IPS-15b (cell line): ENCODE data around the gene REXO4.
A peak's percentile ranks its signal among the peaks of the same experiment; 100 is the strongest.

ENCODE experiments used
- H3K27me3 ChIP-seq: one replicate; pipeline ENCODE4 v1.6.1; 2013; ENCODE audit warnings: low read length; ENCODE audit not compliant: control insufficient read depth, insufficient read depth
- H3K36me3 ChIP-seq: one replicate; pipeline ENCODE4 v1.6.1; 2013; ENCODE audit warnings: low read length; ENCODE audit not compliant: control insufficient read depth, insufficient read depth
- H3K4me1 ChIP-seq: one replicate; pipeline ENCODE4 v1.6.1; 2013; ENCODE audit warnings: mild to moderate bottlenecking, low read length; ENCODE audit not compliant: control insufficient read depth, insufficient read depth
- H3K4me3 ChIP-seq: one replicate; pipeline ENCODE4 v1.5.1; 2013; ENCODE audit warnings: low read depth, low read length
- H3K9ac ChIP-seq: one replicate; pipeline ENCODE4 v1.6.1; 2013; ENCODE audit warnings: low read depth, mild to moderate bottlenecking, low read length
- H3K9me3 ChIP-seq: one replicate; pipeline ENCODE4 v1.6.1; 2013; ENCODE audit warnings: mild to moderate bottlenecking, low read length; ENCODE audit not compliant: control insufficient read depth, insufficient read depth

The REXO4 gene

GRCh38 chr9:133428617-133429101, 10.8 kb upstream of the REXO4 start:
- Histone ChIP-seq H3K9me3 (no peaks in the 10 kb centered on the region), H3K4me1 (no peaks in the 10 kb centered on the region), H3K36me3 (peaks cover 2% of the 10 kb centered on the region), H3K9ac (no peak overlapping the region), H3K4me3 (peak overlapping the region; percentile 52), H3K27me3 (peaks cover 9% of the 10 kb centered on the region)

- Histone ChIP-seq H3K9me3 (no peaks in the 10 kb centered on the region), H3K4me1 (no peaks in the 10 kb centered on the region), H3K9ac (peak overlapping the region; percentile 26), H3K4me3 (peak overlapping the region; percentile 58), H3K36me3 (peaks cover 2% of the 10 kb centered on the region), H3K27me3 (peaks cover 9% of the 10 kb centered on the region)
Measured at GRCh38 chr9:133427658-133428348, 10.0 kb upstream of the REXO4 start.

- Histone ChIP-seq H3K27me3 (peaks cover 9% of the 10 kb centered on the region), H3K9ac (no peak overlapping the region), H3K4me1 (no peaks in the 10 kb centered on the region), H3K36me3 (no peaks in the 10 kb centered on the region), H3K9me3 (no peaks in the 10 kb centered on the region), H3K4me3 (no peak overlapping the region)
Measured at GRCh38 chr9:133426011-133426410, 8.2 kb upstream of the REXO4 start.

GRCh38 chr9:133425049-133425632, 7.3 kb upstream of the REXO4 start:
- H3K9me3 ChIP-seq = no peaks in the 10 kb centered on the region
- no peaks in the 10 kb centered on the region for H3K4me1 ChIP-seq
- peaks cover 6% of the 10 kb centered on the region for H3K27me3 ChIP-seq
- no peak overlapping the region for H3K9ac ChIP-seq
- no peak overlapping the region for H3K4me3 ChIP-seq
- H3K36me3 ChIP-seq = no peaks in the 10 kb centered on the region

GRCh38 chr9:133424187-133424586, 6.4 kb upstream of the REXO4 start:
- no peaks in the 10 kb centered on the region for H3K36me3 ChIP-seq
- H3K9me3 ChIP-seq = no peaks in the 10 kb centered on the region
- H3K27me3 ChIP-seq = peaks cover 5% of the 10 kb centered on the region
- no peak overlapping the region for H3K4me3 ChIP-seq
- no peaks in the 10 kb centered on the region for H3K4me1 ChIP-seq
- no peak overlapping the region for H3K9ac ChIP-seq

GRCh38 chr9:133423216-133423615, 5.4 kb upstream of the REXO4 start:
- Histone ChIP-seq H3K36me3 (no peaks in the 10 kb centered on the region), H3K4me3 (no peak overlapping the region), H3K9me3 (no peaks in the 10 kb centered on the region), H3K27me3 (peaks cover 5% of the 10 kb centered on the region), H3K9ac (no peak overlapping the region), H3K4me1 (no peaks in the 10 kb centered on the region)

- Histone ChIP-seq H3K27me3 (no peaks in the 10 kb centered on the region), H3K9ac (no peak within 1 kb of the TSS), H3K4me3 (no peak within 1 kb of the TSS), H3K9me3 (no peaks in the 10 kb centered on the region), H3K36me3 (no peaks in the 10 kb centered on the region), H3K4me1 (no peaks in the 10 kb centered on the region)
Measured at GRCh38 chr9:133421615-133422542, 4.1 kb upstream of the REXO4 start, which contains the start of gene ADAMTS13. Gene ADAMTS13, plus strand, starts transcription at chr9:133422367. Its CDS starts 77 bp downstream, at chr9:133422444.

- H3K27me3 ChIP-seq = no peaks in the 10 kb centered on the region
- H3K4me3 ChIP-seq = no peak overlapping the region
- no peaks in the 10 kb centered on the region for H3K36me3 ChIP-seq
- H3K9me3 ChIP-seq = no peaks in the 10 kb centered on the region
- H3K4me1 ChIP-seq = no peaks in the 10 kb centered on the region
- no peak overlapping the region for H3K9ac ChIP-seq
Measured at GRCh38 chr9:133420392-133420827, 2.6 kb upstream of the REXO4 start.

- Histone ChIP-seq H3K36me3 (peaks cover 3% of the 10 kb centered on the region), H3K27me3 (no peaks in the 10 kb centered on the region), H3K9ac (no peak overlapping the region), H3K4me3 (peak overlapping the region; percentile 89), H3K4me1 (no peaks in the 10 kb centered on the region), H3K9me3 (no peaks in the 10 kb centered on the region)
Measured at GRCh38 chr9:133419005-133419404, 1.2 kb upstream of the REXO4 start.

GRCh38 chr9:133415170-133415569, 2.6 kb downstream of the REXO4 start:
- Histone ChIP-seq H3K36me3 (peaks cover 31% of the 10 kb centered on the region), H3K4me1 (no peaks in the 10 kb centered on the region), H3K9ac (no peak overlapping the region), H3K4me3 (no peak overlapping the region), H3K27me3 (no peaks in the 10 kb centered on the region), H3K9me3 (no peaks in the 10 kb centered on the region)

GRCh38 chr9:133408042-133408441, 9.8 kb downstream of the REXO4 start:
- no peaks in the 10 kb centered on the region for H3K27me3 ChIP-seq
- peaks cover 53% of the 10 kb centered on the region for H3K36me3 ChIP-seq
- no peaks in the 10 kb centered on the region for H3K4me1 ChIP-seq
- H3K9ac ChIP-seq = no peak overlapping the region
- no peak overlapping the region for H3K4me3 ChIP-seq
- H3K9me3 ChIP-seq = no peaks in the 10 kb centered on the region
